Measurements from ENCODE around the gene DOCK3.

- TF ChIP-seq POLR2A (IDR thresholded peaks at IDR 0.05) (no peak), EP300 (IDR thresholded peaks at IDR 0.05) (no peak)
- TF ChIP-seq, protein P1, sequence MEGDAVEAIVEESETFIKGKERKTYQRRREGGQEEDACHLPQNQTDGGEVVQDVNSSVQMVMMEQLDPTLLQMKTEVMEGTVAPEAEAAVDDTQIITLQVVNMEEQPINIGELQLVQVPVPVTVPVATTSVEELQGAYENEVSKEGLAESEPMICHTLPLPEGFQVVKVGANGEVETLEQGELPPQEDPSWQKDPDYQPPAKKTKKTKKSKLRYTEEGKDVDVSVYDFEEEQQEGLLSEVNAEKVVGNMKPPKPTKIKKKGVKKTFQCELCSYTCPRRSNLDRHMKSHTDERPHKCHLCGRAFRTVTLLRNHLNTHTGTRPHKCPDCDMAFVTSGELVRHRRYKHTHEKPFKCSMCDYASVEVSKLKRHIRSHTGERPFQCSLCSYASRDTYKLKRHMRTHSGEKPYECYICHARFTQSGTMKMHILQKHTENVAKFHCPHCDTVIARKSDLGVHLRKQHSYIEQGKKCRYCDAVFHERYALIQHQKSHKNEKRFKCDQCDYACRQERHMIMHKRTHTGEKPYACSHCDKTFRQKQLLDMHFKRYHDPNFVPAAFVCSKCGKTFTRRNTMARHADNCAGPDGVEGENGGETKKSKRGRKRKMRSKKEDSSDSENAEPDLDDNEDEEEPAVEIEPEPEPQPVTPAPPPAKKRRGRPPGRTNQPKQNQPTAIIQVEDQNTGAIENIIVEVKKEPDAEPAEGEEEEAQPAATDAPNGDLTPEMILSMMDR (IDR thresholded peaks at IDR 0.05), result no peak
Measured at GRCh38 chr3:50695031-50695430, 20.3 kb downstream of the DOCK3 start.

Data from gastroesophageal sphincter (tissue), 3 donors.